Thoracic aorta (tissue), 2 donors: ENCODE measurements around the gene UBA5. TPM values are rescaled to one million over a fixed set of nuclear protein-coding genes. Genes with fewer than 3 reads are reported as not detected.

Source experiments
- ATAC-seq: fragments of 150-250 bp; one replicate; pipeline ENCODE4 v1.8.0; 2017; ENCODE audit warnings: low read depth; ENCODE audit not compliant: insufficient number of reproducible peaks, low FRiP score
- DNase-seq: peaks from one replicate; pipeline ENCODE4 v3.0.0-alpha.2; 2020; ENCODE audit warnings: low spot score
- H3K27ac ChIP-seq, 2 donors: fragments of 200-600 bp; sonication (generic); 1 replicate in 1 of 2; 2 replicates in 1 of 2; pipeline ENCODE4 v1.5.1; 2016; ENCODE audit warnings: mild to moderate bottlenecking in 2 of 2, moderate library complexity in 2 of 2
- H3K27me3 ChIP-seq: fragments of 200-600 bp; sonication (generic); replicated peaks from 2 replicates; pipeline ENCODE4 v1.6.0; 2016; ENCODE audit warnings: mild to moderate bottlenecking; ENCODE audit not compliant: insufficient read depth
- H3K36me3 ChIP-seq: fragments of 200-600 bp; sonication (generic); one replicate; pipeline ENCODE4 v1.5.1; 2016
- H3K4me1 ChIP-seq, 2 donors: fragments of 200-600 bp; sonication (generic); 1 replicate in 1 of 2; 2 replicates in 1 of 2; pipeline versions ENCODE4 v1.5.1 to v1.6.0; 2016; ENCODE audit warnings: low read depth in 2 of 2, mild to moderate bottlenecking in 1 of 2; ENCODE audit not compliant: control insufficient read depth in 1 of 2
- H3K4me3 ChIP-seq: fragments of 200-600 bp; sonication (generic); 2 replicates; pipeline ENCODE4 v1.5.1; 2016; ENCODE audit warnings: mild to moderate bottlenecking
- H3K9me3 ChIP-seq: fragments of 200-600 bp; sonication (generic); 2 replicates; pipeline ENCODE4 v1.5.1; 2016
- CTCF ChIP-seq: fragments of 200-600 bp; sonication (generic); IDR thresholded peaks from one replicate; pipeline ENCODE4 v1.5.1; 2019; ENCODE audit warnings: antibody characterized with exemption
- total RNA-seq, 2 donors: library from RNA; depleted of rRNA; stranded (reverse); fragments of >200 nt; gene quantifications; one replicate each; pipeline versions ENCODE4 v1.1.0 to v1.2.3, GENCODE V29; 2016

UBA5 gene
- total RNA-seq, 2 donors from 2014 or later: 26.4 to 52.4 TPM

- no peaks in the 10 kb centered on the region for H3K27me3 ChIP-seq
- peak overlapping the region; percentile 88 for H3K4me3 ChIP-seq
- no peak for DNase-seq
- no peak overlapping the region for H3K27ac ChIP-seq
- peaks cover 25 to 42% of the 10 kb centered on the region in 2 donors for H3K4me1 ChIP-seq
- no peak for ATAC-seq
- H3K36me3 ChIP-seq: no peaks in the 10 kb centered on the region
- TF ChIP-seq CTCF: no peak
- H3K9me3 ChIP-seq: no peaks in the 10 kb centered on the region
Measured at GRCh38 chr3:132657869-132658747, 2.0 kb upstream of the UBA5 start.

- H3K27me3 ChIP-seq: no peaks in the 10 kb centered on the region
- no peak for DNase-seq
- peaks cover 25 to 44% of the 10 kb centered on the region in 2 donors for H3K4me1 ChIP-seq
- peak overlapping the region; percentile 95 to 96 for H3K27ac ChIP-seq
- no peaks in the 10 kb centered on the region for H3K36me3 ChIP-seq
- H3K9me3 ChIP-seq: no peaks in the 10 kb centered on the region
- peak overlapping the region; percentile 88 for H3K4me3 ChIP-seq
- peak; percentile 3 for ATAC-seq
- no peak for TF ChIP-seq CTCF
Measured at GRCh38 chr3:132659000-132659364, 1.1 kb upstream of the UBA5 start.

- Histone ChIP-seq H3K36me3 (no peaks in the 10 kb centered on the region), H3K4me1 (peaks cover 25 to 44% of the 10 kb centered on the region in 2 donors), H3K27me3 (no peaks in the 10 kb centered on the region), H3K4me3 (peak within 1 kb of the TSS; percentile 88), H3K9me3 (no peaks in the 10 kb centered on the region), H3K27ac (peak within 1 kb of the TSS; percentile 95 to 96)
- DNase-seq (peak; percentile 37), ATAC-seq (peak; percentile 48)
- TF ChIP-seq CTCF: peak; percentile 65
Measured at GRCh38 chr3:132659365-132660051, 621 bp upstream of the UBA5 start, which contains the start of gene ACAD11. ACAD11 (minus strand) TSS chr3:132659809; CDS start chr3:132659751, 58 bp downstream.

GRCh38 chr3:132660811-132661070 lies 612 bp downstream of the UBA5 start:
- Histone ChIP-seq H3K9me3 (no peaks in the 10 kb centered on the region), H3K27me3 (no peaks in the 10 kb centered on the region), H3K36me3 (no peaks in the 10 kb centered on the region), H3K27ac (peak overlapping the region; percentile 95 to 96), H3K4me1 (peaks cover 25 to 44% of the 10 kb centered on the region in 2 donors), H3K4me3 (peak overlapping the region; percentile 88)
- ATAC-seq: no peak
- DNase-seq: no peak
- no peak for TF ChIP-seq CTCF

GRCh38 chr3:132661101-132661500 lies 972 bp downstream of the UBA5 start:
- TF ChIP-seq CTCF: no peak
- peak overlapping the region; percentile 88 for H3K4me3 ChIP-seq
- H3K36me3 ChIP-seq: no peaks in the 10 kb centered on the region
- ATAC-seq: no peak
- H3K27me3 ChIP-seq: no peaks in the 10 kb centered on the region
- peak overlapping the region; percentile 95 to 96 for H3K27ac ChIP-seq
- H3K4me1 ChIP-seq: peaks cover 25 to 44% of the 10 kb centered on the region in 2 donors
- no peaks in the 10 kb centered on the region for H3K9me3 ChIP-seq
- no peak for DNase-seq
